Stimulated activated CD4-positive, alpha-beta T cell treated with anti-CD3 and anti-CD28 coated beads, Interleukin-12 subunit alpha, Interleukin-12 subunit beta, amount 100 ng/mL, for 48 hours (primary cell): ENCODE results near the gene CDC5L.

Experiments
- DNase-seq, 3 donors: peaks; one replicate each; pipeline ENCODE4 v3.0.0-alpha.2; 2020; ENCODE audit warnings: low read depth in 2 of 3, low spot score in 1 of 3

Gene CDC5L

DNA sequence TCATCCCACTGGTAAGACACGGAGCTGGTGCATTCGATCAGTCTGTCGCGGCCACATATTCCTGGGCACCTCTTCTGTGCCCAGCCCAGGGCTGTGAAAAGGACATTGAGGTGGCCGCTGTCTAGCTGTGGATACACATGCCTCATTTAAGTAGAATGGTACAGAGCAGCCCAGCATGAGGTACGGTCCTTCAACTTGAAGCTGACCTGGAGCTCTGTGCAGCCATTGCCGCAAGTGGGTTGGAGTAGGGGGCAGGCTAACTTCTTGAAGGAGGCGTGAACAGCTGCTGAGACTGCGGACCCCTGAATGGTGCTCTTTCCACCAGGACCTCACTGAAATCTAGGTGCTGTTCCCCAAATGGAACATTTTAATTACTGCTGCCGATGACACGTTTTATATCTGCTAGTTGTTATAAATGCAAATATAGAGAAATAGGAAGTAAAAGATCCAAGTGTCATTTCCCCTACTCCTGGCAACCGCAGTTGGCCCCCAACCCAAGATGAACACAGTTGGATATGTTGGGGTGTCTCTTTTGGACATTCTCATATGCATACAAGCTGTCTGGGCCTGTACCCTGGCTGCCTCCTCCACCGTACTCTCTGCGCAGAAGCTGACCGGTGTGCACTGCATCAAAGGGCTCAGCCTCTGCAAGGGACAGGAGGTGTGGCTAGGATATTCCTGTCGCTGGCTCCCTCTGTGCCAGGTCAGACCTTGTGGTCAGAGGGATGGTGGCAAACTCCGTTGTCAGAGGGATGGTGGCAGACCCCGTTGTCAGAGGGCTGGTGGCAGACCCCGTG lies 86.1 kb downstream of the CDC5L start:
- no peak for DNase-seq

DNA sequence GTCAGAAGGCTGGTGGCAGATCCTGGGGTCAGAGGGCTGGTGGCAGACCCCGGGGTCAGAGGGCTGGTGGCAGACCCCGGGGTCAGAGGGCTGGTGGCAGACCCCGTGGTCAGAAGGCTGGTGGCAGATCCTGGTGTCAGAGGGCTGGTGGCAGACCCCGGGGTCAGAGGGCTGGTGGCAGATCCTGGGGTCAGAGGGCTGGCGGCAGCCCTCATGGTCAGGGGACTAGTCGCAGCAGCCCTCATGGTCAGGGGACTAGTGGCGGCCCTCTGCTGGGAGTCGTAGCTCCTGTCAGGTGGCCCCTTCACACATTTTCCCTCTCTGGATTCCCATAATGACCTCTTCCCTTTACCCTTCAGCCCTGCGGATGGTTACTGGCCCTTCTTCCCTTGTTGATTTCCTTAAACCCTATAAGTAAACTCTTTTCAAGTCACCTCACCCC lies 86.7 kb downstream of the CDC5L start:
- DNase-seq = no peak

DNA sequence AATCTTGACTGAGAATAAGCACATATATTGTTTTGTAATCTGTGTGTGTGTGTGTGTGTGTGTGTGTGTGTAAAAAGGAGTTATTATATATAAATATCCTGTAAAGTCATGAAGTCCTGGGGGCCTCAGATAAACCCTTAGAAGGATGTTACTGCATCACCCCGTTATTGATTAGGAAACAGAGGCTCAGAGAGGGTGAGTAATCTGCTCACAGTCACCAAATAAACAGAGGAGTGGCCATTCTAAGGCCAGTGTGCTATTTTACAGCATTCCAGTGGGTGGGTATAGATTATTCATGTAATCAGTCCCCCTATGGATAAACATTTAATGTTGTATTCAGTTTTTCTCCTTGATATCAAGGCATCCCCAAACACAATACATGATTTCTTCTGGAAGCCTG lies 87.1 kb downstream of the CDC5L start:
- DNase-seq = no peak

DNA sequence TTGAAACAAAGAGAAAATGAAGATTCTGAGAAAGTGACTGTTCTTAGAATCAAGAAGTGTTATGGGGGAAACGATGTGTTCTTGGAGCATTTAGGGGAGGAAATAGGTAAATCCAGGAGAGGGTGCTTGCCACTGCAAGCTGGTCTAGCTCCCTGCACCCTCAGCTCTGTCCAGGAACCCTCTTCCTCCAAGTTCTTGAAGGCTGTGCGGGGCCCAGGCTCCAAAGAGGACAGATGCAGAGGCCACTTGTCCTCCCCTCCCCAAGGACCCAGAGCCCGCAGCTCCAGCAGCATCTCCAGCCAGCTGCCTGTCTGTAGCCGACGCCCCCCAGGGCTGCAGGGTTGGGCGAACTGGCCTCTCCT lies 87.9 kb downstream of the CDC5L start:
- DNase-seq = no peak

DNA sequence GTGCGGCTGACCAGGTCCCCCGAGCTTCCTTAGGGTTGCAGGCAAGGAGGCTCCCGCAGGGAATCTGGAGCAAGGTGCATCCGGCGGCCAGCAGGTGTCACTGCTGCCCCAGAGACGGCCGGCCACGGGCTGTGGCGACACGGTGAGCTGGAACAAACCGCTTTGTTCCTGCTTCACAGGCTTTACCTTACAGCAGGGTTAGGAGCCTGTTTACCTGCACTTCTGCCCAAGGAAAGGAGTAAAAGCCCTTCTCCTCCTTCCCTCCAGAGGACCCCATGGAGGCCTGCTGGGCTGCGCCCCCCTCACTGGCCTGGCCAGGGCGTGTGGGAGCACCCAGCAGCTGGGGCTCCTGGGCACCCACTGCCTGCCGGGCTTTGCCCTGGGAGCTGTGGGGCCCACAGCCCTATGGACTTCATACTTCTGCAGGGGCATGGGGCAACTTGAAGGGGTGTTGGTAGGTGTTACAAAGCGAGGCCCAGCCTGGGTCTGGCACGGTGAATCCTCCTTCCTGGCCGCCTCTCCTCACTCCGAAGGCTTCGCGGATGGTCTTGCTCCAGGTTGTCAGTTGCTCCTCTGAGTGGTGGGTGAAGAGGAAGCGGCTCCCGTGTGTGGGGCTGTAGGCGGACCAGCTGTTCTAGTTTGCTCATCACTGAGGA lies 88.4 kb downstream of the CDC5L start:
- DNase-seq = peak; percentile 50 to 68 (median 67)

DNA sequence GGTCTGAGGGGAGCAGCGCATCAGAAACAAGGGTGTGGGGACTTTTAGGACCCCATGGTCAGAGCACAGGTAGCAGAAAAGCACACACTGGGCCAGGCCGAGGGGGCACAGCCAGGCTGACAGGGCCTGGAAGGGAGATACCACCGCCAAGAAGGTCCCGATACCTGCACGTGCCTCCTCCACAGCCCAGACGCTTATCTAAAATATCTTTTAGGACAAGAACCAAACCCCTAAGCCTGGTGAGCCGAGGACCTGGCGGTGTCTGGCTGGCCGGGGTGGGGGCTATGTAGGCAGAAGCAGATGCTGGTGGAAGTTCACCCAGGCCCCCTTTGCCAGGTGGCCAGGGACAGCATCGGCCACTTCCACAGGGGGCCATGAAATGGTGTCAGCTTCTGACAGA lies 89.3 kb downstream of the CDC5L start:
- DNase-seq = no peak

DNA sequence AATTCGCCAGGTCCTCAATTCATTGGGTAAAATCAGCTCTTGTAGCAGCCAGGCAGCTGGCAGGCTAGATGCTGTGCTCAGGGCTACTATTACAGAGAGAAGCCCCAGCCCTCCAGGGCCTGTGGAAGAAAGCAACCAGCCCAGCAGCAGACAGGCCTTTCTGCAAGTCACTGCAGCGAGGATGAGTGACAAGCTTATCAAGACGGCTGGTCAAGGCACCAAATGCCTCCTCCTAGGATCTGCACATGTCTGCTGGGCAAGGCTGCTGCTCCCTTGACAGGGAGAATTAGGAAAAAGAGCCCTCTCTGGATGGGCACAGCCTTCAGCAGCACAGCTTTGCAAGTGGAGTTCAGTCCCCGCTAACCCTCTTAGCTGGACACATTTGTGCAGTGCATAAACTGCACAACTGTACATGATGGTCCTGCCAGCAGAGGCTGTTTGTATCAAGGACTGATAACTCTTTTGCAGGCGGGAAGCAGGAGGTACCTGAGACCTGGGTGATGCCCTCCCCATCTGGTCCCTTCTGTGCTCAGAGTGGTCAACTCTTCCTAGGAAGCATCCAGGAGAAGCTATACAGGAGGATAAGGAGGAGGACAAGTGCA lies 89.9 kb downstream of the CDC5L start:
- DNase-seq = no peak

DNA sequence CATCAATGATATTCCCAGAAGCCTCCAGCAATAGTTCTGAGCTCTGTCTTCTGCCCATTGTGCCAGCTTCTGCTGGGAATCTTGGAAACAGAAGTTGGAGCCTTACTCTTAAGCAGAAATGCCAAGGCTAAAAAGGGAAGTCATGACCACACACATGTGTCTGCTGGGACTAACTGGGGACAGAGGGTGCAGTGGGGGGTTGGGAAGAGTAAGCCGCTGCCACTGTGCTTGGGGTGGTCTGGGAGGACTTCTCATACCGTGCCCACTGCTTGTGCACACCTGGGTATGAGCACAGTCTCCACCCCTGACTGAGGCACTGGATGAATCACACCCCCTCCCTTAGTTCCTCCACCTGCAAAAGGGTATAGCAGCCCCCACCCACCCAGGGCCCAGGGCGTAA lies 90.7 kb downstream of the CDC5L start:
- DNase-seq = no peak

DNA sequence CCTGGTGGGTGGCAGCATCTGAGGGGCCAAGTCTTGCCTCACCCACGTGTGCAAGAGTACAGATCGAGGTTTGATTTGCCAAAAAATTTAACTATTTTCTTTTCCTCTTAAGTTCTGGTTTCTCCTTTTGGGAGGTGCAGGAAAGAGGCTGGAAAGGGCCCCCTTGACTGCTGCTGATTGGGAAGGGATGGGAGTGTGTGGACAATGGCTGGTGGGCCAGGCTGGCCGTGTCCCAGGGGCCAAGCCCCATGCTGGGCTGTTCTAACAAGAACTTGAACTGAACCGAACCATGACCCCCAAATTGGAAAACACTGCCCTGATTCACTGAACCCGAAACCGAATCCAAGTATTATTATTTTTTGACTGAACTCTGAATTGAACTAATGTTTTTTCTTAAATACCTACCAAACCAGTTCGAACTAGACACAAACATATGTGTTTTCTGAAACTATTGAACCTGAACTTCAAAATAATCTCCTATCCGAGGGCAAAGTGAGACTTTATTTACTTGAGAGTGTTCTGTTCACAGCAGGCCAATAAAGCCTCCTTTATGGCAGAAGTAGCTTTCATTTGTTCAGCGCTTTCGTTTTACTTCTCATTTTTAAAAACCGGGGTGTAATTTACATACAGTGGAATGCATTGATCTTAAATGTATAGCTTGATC lies 91.2 kb downstream of the CDC5L start:
- DNase-seq = no peak

DNA sequence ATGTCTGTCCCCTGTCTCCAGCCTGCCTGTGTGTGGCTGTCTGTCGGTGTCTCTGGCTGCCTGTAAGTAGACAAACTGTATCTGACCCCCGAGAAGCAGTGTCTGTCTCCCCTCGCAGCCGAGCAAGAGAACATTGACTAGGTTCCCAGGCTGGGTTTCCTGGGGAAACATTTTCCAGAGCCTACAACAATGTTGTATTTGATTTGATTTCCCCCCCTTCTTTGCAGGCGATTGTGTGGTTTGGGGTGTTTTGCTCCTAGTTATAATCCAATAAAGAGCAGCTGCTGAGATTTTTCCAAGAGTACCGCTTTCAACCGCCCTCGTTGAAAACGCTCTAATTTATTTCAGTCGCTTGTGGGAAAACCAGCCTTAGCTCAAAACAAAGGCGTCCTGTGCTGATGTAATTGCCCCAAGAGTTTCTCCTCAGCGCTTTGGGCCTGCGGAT lies 92.6 kb downstream of the CDC5L start:
- no peak for DNase-seq

DNA sequence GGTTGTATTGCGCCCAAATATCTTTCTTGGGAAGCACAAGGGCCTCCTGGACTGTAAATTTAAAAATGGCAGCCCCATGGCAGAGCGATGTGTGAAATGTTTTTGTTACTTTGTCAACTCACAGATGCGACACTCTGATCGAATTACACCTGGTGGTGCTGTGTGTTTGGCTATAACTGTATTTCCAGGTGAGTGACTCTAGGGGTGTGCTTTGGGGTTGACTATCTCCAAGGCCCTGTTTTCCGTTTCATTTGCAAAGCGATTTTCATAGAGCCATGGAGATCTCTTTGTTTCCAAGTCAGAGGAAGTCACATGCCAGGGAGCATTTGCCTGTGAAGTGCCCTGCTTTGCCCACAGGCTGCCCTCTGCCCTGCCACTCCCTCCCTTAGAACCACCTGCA lies 93.5 kb downstream of the CDC5L start:
- DNase-seq = no peak

DNA sequence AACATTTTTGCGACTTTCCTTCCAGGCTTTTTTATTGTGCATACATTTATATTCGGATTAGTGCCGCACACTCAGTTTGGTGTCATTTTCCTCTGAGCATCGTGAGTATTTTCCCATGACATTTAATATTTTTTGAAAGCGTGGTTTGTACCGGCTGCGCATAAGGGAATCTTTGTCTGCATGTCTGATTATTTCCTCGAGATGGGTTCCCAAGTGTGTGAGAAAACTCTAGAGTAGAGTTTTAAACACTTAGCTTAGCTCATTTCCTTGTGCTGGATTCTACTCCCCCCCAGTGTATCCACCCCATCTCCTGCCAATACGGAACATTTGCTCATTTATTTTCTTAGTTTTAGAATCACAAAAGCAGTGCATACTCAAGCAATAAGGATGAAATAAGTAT lies 94.3 kb downstream of the CDC5L start:
- no peak for DNase-seq

DNA sequence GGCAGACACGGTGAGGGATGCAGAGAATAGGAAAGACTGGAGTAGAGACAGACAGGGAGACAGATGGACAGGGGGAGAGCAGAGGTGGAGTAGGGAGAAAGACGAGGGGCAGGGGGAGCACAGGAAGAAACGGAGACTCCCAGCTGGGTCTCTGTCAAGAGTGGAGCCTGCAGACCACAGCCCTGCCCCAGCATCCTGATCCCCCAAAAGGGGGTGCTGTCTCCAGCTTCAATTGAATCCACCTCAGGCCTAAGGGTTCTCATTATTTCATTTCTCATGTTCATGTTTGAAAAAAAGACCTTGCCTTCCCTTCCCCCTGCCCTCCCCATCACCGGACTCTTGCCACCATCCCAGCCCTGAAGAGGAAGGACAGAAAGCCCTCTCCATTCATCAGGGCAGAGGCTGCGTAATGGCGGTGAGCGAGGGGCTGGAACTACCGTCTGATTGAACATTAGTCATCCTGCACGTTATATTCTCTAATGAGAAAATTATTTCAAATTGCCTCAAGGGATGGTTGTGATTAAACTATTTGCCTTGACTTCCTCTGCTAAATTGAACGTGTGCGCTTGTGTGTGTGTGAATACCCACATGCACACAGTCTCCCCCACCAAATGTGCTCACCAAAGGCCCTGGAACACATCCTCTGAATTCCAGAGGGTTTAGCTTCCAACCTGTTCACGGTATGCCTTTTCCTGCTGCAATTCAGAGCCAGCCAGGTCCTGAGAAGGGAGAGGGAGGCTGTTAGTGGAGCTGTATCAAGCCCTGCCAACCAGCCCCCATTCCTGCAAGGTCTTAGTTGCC lies 98.3 kb downstream of the CDC5L start:
- DNase-seq = no peak

DNA sequence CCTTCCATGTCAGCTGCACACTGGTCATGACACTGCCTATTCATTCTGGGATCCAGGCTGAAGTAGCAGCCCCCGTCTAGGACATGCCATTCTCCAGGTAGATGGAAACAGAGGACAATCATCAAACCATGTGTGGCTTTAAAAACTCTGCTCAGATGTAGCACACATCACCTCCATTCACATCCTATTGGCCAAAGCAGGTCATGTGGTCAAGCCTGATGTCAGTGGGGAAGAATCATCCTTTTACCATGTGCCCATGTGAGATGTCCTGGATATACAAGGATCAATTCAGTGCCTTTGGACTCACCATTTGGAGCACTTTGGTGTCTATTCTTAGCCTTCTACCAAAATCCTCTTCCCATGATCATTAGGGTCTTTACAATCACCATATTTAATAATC lies 99.5 kb downstream of the CDC5L start:
- DNase-seq = no peak

DNA sequence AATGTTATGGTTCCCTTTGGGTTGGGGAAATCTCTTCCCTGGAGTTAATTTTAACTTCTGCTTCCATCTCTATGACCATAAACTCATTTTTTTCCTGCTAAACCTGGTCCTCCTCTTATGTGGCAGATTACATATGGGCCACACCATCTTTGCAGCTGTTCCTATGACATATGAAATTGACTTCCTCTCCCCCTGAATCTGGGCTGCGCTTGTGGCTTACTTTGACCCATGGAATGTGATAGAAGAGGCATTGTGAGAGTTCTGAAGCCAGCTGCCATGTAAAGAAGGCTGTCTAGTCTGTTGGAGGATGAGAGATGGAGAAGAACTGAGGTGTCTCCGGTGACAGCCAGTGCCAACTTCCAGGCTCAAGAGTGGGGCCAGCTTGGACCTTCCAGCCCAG lies 100.1 kb downstream of the CDC5L start:
- DNase-seq = no peak

DNA sequence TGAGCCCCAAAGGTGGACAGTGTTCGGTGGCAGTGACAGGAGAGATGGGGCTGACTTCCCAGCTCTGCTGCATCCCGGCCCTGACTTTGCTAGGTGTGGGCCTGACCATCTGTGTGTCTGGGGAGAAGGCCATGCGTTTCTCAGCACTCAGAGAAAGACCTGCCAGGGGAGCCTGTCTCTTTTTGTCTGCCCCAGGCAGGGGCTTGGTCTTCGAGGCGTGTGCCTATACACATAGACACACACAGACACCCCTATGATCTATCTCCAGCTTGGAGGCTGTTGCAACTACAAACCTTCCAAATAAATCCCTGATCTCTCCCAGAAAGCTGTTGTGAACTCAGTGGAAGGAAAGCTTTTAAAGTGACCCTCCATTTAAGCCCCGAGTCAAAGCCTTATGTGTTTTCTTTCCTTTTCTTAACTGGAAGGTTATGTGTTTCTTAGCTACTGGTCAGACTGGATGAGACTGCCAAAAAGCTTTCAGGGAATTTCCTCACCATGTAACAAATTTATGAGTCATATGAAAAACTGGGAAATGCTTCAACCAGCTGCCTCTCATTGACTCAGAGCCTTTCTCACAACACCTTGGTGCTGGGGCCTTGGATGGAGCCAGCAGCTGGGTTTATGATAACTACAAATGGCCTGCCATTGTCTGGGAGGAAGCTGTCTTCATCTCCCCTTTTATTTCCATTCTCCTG lies 102.6 kb downstream of the CDC5L start:
- no peak for DNase-seq

DNA sequence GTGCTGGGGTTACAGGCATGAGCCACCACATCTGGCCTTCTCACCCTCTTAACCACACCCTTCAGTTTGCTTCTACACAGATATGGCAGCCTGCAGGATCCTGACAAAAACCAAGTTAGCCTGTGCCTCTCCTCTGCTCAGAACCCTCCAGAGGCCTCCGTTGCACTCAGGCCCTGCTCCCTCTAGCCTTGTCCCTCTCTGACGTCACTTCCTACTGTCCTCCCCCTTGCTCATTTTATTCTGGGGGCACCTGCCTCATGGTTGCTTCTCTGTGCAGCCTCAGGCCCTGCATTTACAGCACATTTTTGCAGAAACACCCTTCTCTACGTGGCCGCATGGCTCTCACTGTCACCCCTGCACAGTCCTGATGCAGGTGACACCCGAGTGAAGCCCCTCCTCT lies 105.6 kb downstream of the CDC5L start:
- DNase-seq = no peak

DNA sequence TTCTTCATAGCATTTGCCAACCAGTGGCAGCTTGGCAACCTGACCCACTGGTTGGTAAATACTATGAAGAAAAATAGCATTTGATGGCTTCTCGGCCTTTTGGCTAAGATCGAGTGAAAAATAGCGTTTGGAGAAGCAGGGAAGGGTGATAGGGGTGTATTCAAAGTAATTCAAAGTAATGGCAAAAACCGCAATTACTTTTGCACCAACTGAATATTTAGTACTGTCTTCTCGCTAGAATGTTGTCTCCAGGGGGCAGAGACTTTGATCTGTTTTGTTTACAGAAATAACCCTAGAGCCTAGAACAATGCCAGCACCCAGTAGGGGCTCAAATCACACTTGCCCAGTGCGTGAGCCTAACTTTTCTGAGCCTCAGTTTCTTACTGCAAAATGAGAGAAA lies 106.1 kb downstream of the CDC5L start:
- no peak for DNase-seq

DNA sequence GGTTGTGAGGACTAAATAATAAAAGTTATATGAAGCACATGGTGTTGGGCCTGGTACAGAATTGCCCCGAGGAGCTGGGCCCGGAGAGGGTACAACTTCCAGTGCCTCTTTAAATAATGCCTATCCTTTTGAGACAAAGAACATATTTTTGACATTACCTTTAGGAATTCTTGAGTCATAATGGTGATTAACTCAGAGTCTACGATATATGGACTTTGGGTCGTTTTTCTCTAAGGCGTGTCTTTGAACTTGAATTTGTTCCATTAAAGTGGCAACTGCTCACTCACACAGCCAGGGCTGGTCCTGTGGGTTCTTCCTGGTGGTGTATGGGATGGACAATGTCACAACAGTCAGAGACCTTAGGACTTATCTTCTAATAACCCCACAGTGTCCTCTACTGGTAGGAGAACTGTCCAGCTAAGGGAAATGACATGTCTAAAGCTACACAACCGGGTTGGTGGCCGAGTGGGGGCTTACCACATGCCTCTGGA lies 106.5 kb downstream of the CDC5L start:
- DNase-seq = no peak
